MCF 10A (cell line): Measurements from ENCODE around the gene SRC. TPM values are rescaled to one million over a fixed set of nuclear protein-coding genes. Genes with fewer than 3 reads are reported as not detected.

ENCODE experiments used
- BruUV-seq: library from RNA; stranded (reverse); fragments of 400-500 nt; replicated peaks from 2 replicates; lab custom pipeline; 2021; lab: Mats Ljungman, UMichigan
- CTCF ChIA-PET: fragments of 300-600 bp; sonication (Branson Sonifier 250); formaldehyde crosslinking; extraction: SDS; loops from one replicate; lab custom pipeline; 2021; ENCODE audit warnings: antibody characterized with exemption, inconsistent platforms; lab: Yijun Ruan, JAX
- POLR2A ChIA-PET: fragments of 300-600, 350-650 bp; sonication (Branson Sonifier 250); formaldehyde crosslinking; extraction: SDS; loops from one replicate; lab custom pipeline; 2020; ENCODE audit warnings: antibody characterized with exemption, inconsistent platforms; lab: Yijun Ruan, JAX
- DNase-seq: peaks from one replicate; pipeline ENCODE4 v3.0.0-alpha.2; 2018; ENCODE audit not compliant: unreplicated experiment
- H3K27ac Mint-ChIP-seq: one replicate; pipeline ENCODE4 v1.8.0; 2022; ENCODE audit warnings: mild to moderate bottlenecking, low read depth, mixed read lengths; ENCODE audit not compliant: unreplicated experiment
- H3K27me3 Mint-ChIP-seq: one replicate; pipeline ENCODE4 v1.8.0; 2022; ENCODE audit warnings: mixed read lengths; ENCODE audit not compliant: insufficient read depth, unreplicated experiment
- H3K36me3 Mint-ChIP-seq: one replicate; pipeline ENCODE4 v1.8.0; 2022; ENCODE audit warnings: mild to moderate bottlenecking, moderate library complexity, mixed read lengths; ENCODE audit not compliant: insufficient read depth, unreplicated experiment
- H3K4me1 Mint-ChIP-seq: one replicate; pipeline ENCODE4 v1.8.0; 2022; ENCODE audit warnings: mixed read lengths; ENCODE audit not compliant: insufficient read depth, unreplicated experiment
- H3K4me3 Mint-ChIP-seq: one replicate; pipeline ENCODE4 v1.8.0; 2022; ENCODE audit warnings: mild to moderate bottlenecking, moderate library complexity, mixed read lengths; ENCODE audit not compliant: unreplicated experiment
- H3K9me3 Mint-ChIP-seq: one replicate; pipeline ENCODE4 v1.8.0; 2022; ENCODE audit warnings: mixed read lengths; ENCODE audit not compliant: unreplicated experiment
- intact Hi-C: fragments of 100-400 bp; cut with micrococcal nuclease; formaldehyde crosslinking; loops from 2 replicates; pipeline ENCODE4 v1.14.1; 2022
- total RNA-seq: library from RNA; stranded (reverse); gene quantifications from 2 replicates; pipeline ENCODE4 v1.2.3, GENCODE V29; 2022
- TF ChIP-seq, protein P1 (sequence below): fragments of 200-600 bp; IDR thresholded peaks from one replicate; pipeline ENCODE4 v1.8.0; 2022; ENCODE audit warnings: antibody characterized with exemption, mild to moderate bottlenecking; ENCODE audit not compliant: unreplicated experiment

Gene SRC
- total RNA-seq, 1 experiment from 2014 or later: 28.1 TPM

DNA sequence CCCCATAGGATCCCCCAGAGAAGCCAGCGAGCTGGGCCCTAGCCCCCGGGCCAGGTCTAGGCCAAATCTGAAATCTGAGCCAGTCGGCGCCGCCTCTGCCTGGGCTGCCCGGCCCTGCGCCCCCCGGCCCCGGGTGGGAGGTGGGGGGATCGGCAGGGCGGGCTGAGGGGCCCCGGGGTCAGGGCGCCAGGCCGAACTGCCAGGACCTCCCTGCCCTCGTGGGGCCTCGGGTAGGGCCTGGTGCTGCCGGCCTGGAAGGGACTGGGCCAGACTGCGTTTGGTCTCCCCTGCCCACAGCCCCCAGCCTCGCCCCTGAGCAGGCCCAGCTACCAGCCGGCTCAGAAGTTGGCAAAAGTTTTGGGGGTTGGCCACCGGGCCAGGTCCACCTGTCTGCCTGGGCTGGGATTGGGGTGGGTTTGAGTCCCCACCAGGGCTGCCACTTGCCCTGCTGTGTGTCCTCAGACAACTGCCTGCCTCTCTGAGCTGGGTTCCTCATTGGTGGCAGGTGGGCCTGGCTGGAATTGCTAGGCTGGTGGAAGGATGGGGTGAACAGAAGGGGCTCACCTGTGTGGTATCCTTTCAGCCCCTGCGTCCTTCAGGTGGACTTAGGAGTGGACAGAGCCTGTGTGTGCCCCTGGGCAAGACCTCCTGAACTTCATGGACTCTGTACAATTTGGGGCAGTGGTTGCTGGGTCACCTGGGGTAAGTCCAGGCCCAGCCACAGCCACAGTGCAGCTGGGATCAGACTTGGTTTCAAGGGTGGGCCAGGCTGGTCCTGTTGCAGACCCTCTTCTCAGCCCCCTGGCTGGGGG, 801 bp downstream of the SRC start:
- Mint-ChIP-seq H3K27me3 (no peaks in the 10 kb centered on the region), H3K27ac (peak overlapping the region; percentile 72), H3K9me3 (no peaks in the 10 kb centered on the region), H3K4me3 (peak overlapping the region; percentile 75), H3K4me1 (peaks cover 25% of the 10 kb centered on the region), H3K36me3 (peaks cover 5% of the 10 kb centered on the region)
- POLR2A ChIA-PET: interaction anchor here (0.7 to 5.2 kb wide), 11 partner anchors 9 to 181 kb away, joined by 3 to 30 read pairs (median 10); partner anchors contain the start of genes BLCAP and MANBAL
- TF ChIP-seq, protein P1, sequence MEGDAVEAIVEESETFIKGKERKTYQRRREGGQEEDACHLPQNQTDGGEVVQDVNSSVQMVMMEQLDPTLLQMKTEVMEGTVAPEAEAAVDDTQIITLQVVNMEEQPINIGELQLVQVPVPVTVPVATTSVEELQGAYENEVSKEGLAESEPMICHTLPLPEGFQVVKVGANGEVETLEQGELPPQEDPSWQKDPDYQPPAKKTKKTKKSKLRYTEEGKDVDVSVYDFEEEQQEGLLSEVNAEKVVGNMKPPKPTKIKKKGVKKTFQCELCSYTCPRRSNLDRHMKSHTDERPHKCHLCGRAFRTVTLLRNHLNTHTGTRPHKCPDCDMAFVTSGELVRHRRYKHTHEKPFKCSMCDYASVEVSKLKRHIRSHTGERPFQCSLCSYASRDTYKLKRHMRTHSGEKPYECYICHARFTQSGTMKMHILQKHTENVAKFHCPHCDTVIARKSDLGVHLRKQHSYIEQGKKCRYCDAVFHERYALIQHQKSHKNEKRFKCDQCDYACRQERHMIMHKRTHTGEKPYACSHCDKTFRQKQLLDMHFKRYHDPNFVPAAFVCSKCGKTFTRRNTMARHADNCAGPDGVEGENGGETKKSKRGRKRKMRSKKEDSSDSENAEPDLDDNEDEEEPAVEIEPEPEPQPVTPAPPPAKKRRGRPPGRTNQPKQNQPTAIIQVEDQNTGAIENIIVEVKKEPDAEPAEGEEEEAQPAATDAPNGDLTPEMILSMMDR: no peak
- CTCF ChIA-PET: interaction anchor here (0.7 to 2.0 kb wide), 6 partner anchors 20 to 184 kb away, joined by 3 to 10 read pairs (median 4); no protein-coding TSS in a partner anchor
- intact Hi-C loops: loop anchor here (2.0 kb wide), 1 partner anchor 52 kb away; no protein-coding TSS in a partner anchor
- DNase-seq: no peak
- no TSS peak for BruUV-seq

DNA sequence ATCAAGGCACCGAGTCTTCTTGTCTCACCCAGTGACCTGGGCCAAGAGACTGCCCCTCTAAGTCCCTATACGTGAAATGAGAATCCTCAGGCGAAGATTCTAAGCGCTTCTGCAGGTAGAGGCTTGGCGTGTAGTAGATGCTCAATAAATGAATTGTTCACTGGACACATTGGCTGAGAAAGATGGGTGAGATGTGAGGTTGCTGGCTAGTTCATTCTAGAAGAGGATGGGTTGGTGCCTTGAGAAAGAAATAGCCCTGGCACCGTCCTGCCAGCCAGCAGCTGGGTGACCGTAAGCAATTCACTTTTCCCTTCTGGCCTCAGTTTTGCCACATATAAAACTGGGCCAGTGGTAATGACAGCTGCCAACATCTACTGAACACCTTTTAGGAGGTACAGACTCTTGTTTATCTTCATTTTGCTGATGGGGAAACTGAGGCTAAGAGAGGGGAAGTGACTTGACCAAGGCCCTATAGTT, 1.4 kb downstream of the SRC start:
- POLR2A ChIA-PET: interaction anchor here (0.7 to 5.2 kb wide), 8 partner anchors 9 to 180 kb away, joined by 3 to 30 read pairs (median 4); partner anchors contain the start of genes BLCAP and MANBAL
- CTCF ChIA-PET: interaction anchor here (0.7 to 3.0 kb wide), 9 partner anchors 12 to 683 kb away, joined by 3 to 10 read pairs (median 3); no protein-coding TSS in a partner anchor
- Mint-ChIP-seq H3K27ac (peak overlapping the region; percentile 72), H3K4me3 (peak overlapping the region; percentile 75), H3K27me3 (no peaks in the 10 kb centered on the region), H3K4me1 (peaks cover 25% of the 10 kb centered on the region), H3K9me3 (no peaks in the 10 kb centered on the region), H3K36me3 (peaks cover 5% of the 10 kb centered on the region)
- TSS peak; percentile 58 for BruUV-seq
- TF ChIP-seq, protein P1: no peak
- DNase-seq: no peak
- intact Hi-C loops: loop anchor here (2.0 kb wide), 1 partner anchor 53 kb away; no protein-coding TSS in a partner anchor

DNA sequence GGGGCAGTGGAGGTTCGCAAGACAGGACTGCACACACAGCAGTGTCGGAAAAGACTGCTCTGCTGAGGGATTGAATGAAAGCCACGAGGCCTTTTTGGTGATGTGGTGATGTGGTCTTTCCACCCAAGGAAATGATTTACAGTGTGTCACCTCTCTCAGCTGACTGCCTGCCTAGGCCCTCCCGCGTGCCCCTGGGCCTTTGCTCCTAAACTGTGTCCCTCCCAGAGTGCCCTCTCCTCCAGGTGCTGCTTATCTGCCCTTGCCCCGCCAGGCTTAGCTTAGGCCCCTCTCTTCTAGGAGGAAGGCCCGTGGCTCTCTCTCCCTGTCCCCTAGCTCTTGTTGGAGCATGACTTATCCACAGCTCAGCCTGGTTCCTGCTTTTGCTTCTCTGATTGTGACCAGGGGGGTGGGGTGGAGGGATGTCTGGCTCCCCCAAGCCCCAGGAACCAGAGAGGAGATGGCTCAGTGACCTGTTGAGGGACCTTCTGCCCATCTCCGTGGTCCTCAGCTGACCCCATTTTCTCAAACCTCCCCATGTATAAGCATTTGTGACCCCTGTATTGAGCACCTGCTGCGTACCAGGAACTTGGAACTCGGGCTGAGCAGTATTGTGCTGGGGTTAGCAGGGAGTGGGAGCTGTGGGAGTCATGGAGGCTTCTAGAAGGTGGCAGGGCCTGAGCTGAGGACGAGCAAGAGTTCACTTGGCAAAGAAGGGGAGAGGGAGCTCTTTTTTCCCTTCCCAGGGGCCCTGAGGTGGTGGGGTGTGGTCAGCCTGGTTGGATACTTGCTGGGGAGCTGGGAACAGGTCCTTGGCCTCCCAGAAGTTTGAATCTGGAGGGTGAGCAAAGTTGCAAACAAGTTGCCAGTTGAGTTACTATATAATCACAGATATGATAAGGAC, 2.2 kb downstream of the SRC start:
- TF ChIP-seq, protein P1: no peak
- ChIA-PET CTCF (interaction anchor here (0.6 to 3.0 kb wide), 9 partner anchors 11 to 683 kb away, joined by 3 to 10 read pairs (median 3); no protein-coding TSS in a partner anchor), POLR2A (interaction anchor here (0.7 to 5.2 kb wide), 6 partner anchors 9 to 406 kb away, joined by 3 to 30 read pairs (median 4); partner anchors contain the start of genes BLCAP and MANBAL)
- no TSS peak for BruUV-seq
- Mint-ChIP-seq H3K27ac (peak overlapping the region; percentile 72), H3K27me3 (no peaks in the 10 kb centered on the region), H3K36me3 (peaks cover 5% of the 10 kb centered on the region), H3K4me1 (peaks cover 24% of the 10 kb centered on the region), H3K9me3 (no peaks in the 10 kb centered on the region), H3K4me3 (no peak overlapping the region)
- intact Hi-C loops: loop anchor here (2.0 kb wide), 1 partner anchor 53 kb away; no protein-coding TSS in a partner anchor
- DNase-seq: no peak
